CD14-positive monocyte (primary cell): ENCODE results near the gene GPHN. TPM values are rescaled to one million over a fixed set of nuclear protein-coding genes. Genes with fewer than 3 reads are reported as not detected.

Experiments used
- DNase-seq, 3 donors: peaks; one replicate each; pipeline ENCODE4 v3.0.0-alpha.2; 2011 to 2022
- H2AFZ ChIP-seq: 2 replicates; pipeline ENCODE4 v1.6.0; 2012; ENCODE audit warnings: mild to moderate bottlenecking, low read depth, low read length, inconsistent platforms; ENCODE audit not compliant: insufficient read depth, poor library complexity, severe bottlenecking
- H3K27ac ChIP-seq, 2 donors: 1 replicate in 1 of 2; 2 replicates in 1 of 2; pipeline ENCODE4 v1.5.1; 2012 to 2013; ENCODE audit warnings: low read length in 2 of 2, control low read depth in 1 of 2, inconsistent platforms in 1 of 2, low read depth in 1 of 2, mild to moderate bottlenecking in 1 of 2
- H3K27me3 ChIP-seq, 2 donors: one replicate each; pipeline versions ENCODE4 v1.6.0 to v1.6.1; 2011 to 2013; ENCODE audit warnings: low read length in 2 of 2; ENCODE audit not compliant: control insufficient read depth in 2 of 2, insufficient read depth in 2 of 2
- H3K36me3 ChIP-seq, 2 donors: replicated peaks in 1 of 2; 1 replicate in 1 of 2; 2 replicates in 1 of 2; pipeline versions ENCODE4 v1.5.1 to v1.6.1; 2012 to 2013; ENCODE audit warnings: low read length in 2 of 2, control low read depth in 1 of 2, inconsistent platforms in 1 of 2, mild to moderate bottlenecking in 1 of 2; ENCODE audit not compliant: insufficient read depth in 2 of 2, control insufficient read depth in 1 of 2
- H3K4me1 ChIP-seq, 2 donors: 1 replicate in 1 of 2; 2 replicates in 1 of 2; pipeline versions ENCODE4 v1.5.1 to v1.6.1; 2012 to 2013; ENCODE audit warnings: low read length in 2 of 2, control low read depth in 1 of 2, inconsistent platforms in 1 of 2, mild to moderate bottlenecking in 1 of 2, moderate library complexity in 1 of 2; ENCODE audit not compliant: insufficient read depth in 2 of 2, control insufficient read depth in 1 of 2
- H3K4me2 ChIP-seq: replicated peaks from 2 replicates; pipeline ENCODE3; 2012; ENCODE audit warnings: low read length, moderate library complexity, mild to moderate bottlenecking; ENCODE audit not compliant: poor library complexity, severe bottlenecking; ENCODE audit errors: extremely low read depth
- H3K4me3 ChIP-seq, 3 experiments: fragments of 200-600 bp in 1 of 3; sonication (generic) in 1 of 3; replicated peaks in 1 of 3; 1 replicate in 2 of 3; 2 replicates in 1 of 3; pipeline ENCODE4 v1.5.1; 2011 to 2013; ENCODE audit warnings: low read length in 3 of 3, mild to moderate bottlenecking in 3 of 3, control low read depth in 2 of 3, low read depth in 2 of 3, inconsistent platforms in 1 of 3, moderate library complexity in 1 of 3
- H3K79me2 ChIP-seq: 2 replicates; pipeline ENCODE4 v1.6.0; 2012; ENCODE audit warnings: mild to moderate bottlenecking, control low read depth, inconsistent platforms, low read length, moderate library complexity; ENCODE audit not compliant: insufficient read depth
- H3K9ac ChIP-seq: 2 replicates; pipeline ENCODE4 v1.6.0; 2017; ENCODE audit warnings: low read length, mild to moderate bottlenecking; ENCODE audit not compliant: insufficient read depth, poor library complexity, severe bottlenecking
- H3K9me3 ChIP-seq, 2 donors: replicated peaks in 1 of 2; 1 replicate in 1 of 2; 2 replicates in 1 of 2; pipeline versions ENCODE4 v1.5.1 to v1.6.1; 2012 to 2013; ENCODE audit warnings: low read length in 2 of 2, control low read depth in 1 of 2; ENCODE audit not compliant: control insufficient read depth in 1 of 2, insufficient read depth in 1 of 2
- H4K20me1 ChIP-seq: 2 replicates; pipeline ENCODE4 v1.6.0; 2012; ENCODE audit warnings: mild to moderate bottlenecking, low read length, control low read depth, moderate library complexity; ENCODE audit not compliant: insufficient read depth
- H3K27ac Mint-ChIP-seq, 7 donors: one replicate each; pipeline ENCODE4 v1.8.0; 2020; ENCODE audit warnings: mild to moderate bottlenecking in 7 of 7, mixed read lengths in 7 of 7, moderate library complexity in 6 of 7, inconsistent platforms in 2 of 7
- H3K27me3 Mint-ChIP-seq, 3 donors: one replicate each; pipeline ENCODE4 v1.8.0; 2021 to 2022; ENCODE audit warnings: low read depth in 3 of 3, mild to moderate bottlenecking in 3 of 3, mixed read lengths in 3 of 3, moderate library complexity in 3 of 3, inconsistent platforms in 1 of 3
- H3K36me3 Mint-ChIP-seq, 2 donors: one replicate each; pipeline ENCODE4 v1.8.0; 2020; ENCODE audit warnings: mixed read lengths in 2 of 2, inconsistent platforms in 1 of 2, mild to moderate bottlenecking in 1 of 2
- H3K4me1 Mint-ChIP-seq: one replicate; pipeline ENCODE4 v1.8.0; 2020; ENCODE audit warnings: mild to moderate bottlenecking, mixed read lengths
- H3K4me3 Mint-ChIP-seq, 2 donors: one replicate each; pipeline ENCODE4 v1.8.0; 2020; ENCODE audit warnings: mild to moderate bottlenecking in 2 of 2, mixed read lengths in 2 of 2, moderate library complexity in 1 of 2
- H3K9me3 Mint-ChIP-seq, 7 donors: one replicate each; pipeline ENCODE4 v1.8.0; 2020 to 2022; ENCODE audit warnings: mixed read lengths in 7 of 7, mild to moderate bottlenecking in 6 of 7, moderate library complexity in 6 of 7, inconsistent platforms in 2 of 7
- WGBS: methylation state at CpG from one replicate; pipeline ENCODE4 v1.1.5; 2013; ENCODE audit warnings: missing lambda C conversion rate; ENCODE audit not compliant: insufficient coverage; 5-methylcytosine and 5-hydroxymethylcytosine counted together
- intact Hi-C, 2 donors: fragments of 100-400 bp; cut with micrococcal nuclease; formaldehyde crosslinking; loops; one replicate each; pipeline versions ENCODE4 v1.15.0 to v1.15.1; 2023
- polyA plus RNA-seq, 3 donors: library from polyadenylated mRNA; depleted of rRNA in 1 of 3; unstranded in 2 of 3; stranded (reverse) in 1 of 3; fragments of 300-500 nt in 2 of 3; fragments of >200 nt in 1 of 3; fragmentation: Illumina TruSeq in 2 of 3; gene quantifications; 1 replicate in 2 of 3; 2 replicates in 1 of 3; pipeline ENCODE4 v1.2.3, GENCODE V29; 2012 to 2021
- TF ChIP-seq, protein P1 (sequence below): fragments of 200-600 bp; IDR thresholded peaks from one replicate; pipeline ENCODE4 v1.8.0; 2022; ENCODE audit warnings: antibody characterized with exemption, mild to moderate bottlenecking

GPHN gene
- polyA plus RNA-seq, 3 donors = 1.9 to 3.1 (median 3.0) TPM

DNA sequence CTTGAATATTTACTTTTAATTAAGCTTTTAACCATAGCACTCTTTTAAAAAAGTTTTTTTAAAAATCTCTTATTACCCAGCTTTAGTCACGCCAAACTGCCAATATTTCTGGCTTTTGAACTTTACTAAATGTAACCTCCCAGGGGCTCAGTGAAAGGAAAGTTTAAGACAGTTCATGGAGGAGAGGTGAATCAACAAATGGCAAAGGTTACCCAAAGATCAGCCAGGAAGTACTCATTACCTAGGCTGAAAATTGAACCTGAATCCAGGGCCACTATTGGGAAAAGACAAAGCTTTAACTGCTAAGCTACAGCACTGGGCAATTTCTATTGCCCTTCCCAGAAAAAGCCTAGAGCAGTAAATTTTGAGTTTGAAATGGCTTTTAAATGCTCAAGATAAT is 282.2 kb downstream of the GPHN start:
- Mint-ChIP-seq H3K27me3 (no peaks in the 10 kb centered on the region), H3K9me3 (peaks cover 5 to 28% (median 20%) of the 10 kb centered on the region in 7 donors), H3K36me3 (no peaks in the 10 kb centered on the region), H3K4me3 (no peak overlapping the region), H3K27ac (no peak overlapping the region), H3K4me1 (no peaks in the 10 kb centered on the region)
- H3K27me3 ChIP-seq = no peaks in the 10 kb centered on the region
- no peak overlapping the region for H3K4me2 ChIP-seq
- H3K27ac ChIP-seq = no peak overlapping the region
- peaks cover 15 to 16% of the 10 kb centered on the region in 2 donors for H3K9me3 ChIP-seq
- H2AFZ ChIP-seq = no peak overlapping the region
- H3K4me3 ChIP-seq = no peak overlapping the region
- H3K4me1 ChIP-seq = no peaks in the 10 kb centered on the region
- H3K36me3 ChIP-seq = no peaks in the 10 kb centered on the region
- TF ChIP-seq, protein P1, sequence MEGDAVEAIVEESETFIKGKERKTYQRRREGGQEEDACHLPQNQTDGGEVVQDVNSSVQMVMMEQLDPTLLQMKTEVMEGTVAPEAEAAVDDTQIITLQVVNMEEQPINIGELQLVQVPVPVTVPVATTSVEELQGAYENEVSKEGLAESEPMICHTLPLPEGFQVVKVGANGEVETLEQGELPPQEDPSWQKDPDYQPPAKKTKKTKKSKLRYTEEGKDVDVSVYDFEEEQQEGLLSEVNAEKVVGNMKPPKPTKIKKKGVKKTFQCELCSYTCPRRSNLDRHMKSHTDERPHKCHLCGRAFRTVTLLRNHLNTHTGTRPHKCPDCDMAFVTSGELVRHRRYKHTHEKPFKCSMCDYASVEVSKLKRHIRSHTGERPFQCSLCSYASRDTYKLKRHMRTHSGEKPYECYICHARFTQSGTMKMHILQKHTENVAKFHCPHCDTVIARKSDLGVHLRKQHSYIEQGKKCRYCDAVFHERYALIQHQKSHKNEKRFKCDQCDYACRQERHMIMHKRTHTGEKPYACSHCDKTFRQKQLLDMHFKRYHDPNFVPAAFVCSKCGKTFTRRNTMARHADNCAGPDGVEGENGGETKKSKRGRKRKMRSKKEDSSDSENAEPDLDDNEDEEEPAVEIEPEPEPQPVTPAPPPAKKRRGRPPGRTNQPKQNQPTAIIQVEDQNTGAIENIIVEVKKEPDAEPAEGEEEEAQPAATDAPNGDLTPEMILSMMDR = no peak
- no peaks in the 10 kb centered on the region for H4K20me1 ChIP-seq
- H3K9ac ChIP-seq = no peak overlapping the region
- H3K79me2 ChIP-seq = no peaks in the 10 kb centered on the region
- intact Hi-C loops = no loop called here
- no peak for DNase-seq
- WGBS = no CpG with 5 or more reads among the region's 1 CpG

DNA sequence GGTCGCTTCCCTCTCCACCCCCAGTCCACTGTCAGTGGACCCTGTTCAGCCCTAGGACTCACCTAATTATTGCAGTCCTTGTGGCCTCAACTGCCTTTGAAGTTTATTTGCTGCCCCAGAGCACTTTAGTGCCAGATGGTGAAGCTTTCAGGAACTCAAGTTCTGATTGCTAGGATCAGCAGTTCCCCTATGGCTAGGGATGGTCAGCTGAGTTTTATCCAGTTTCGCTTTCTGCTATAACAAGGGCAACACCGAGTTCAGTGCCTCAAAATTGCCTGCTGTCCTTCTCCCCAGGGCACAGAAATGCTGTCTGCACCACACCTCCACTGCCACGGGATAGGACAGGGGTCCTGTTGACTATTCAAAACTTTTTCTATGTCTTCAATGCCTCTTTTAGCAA is 295.0 kb downstream of the GPHN start:
- H3K27me3 ChIP-seq = no peaks in the 10 kb centered on the region
- peaks cover 0 to 3% of the 10 kb centered on the region in 2 donors for H3K36me3 Mint-ChIP-seq
- no peaks in the 10 kb centered on the region for H4K20me1 ChIP-seq

More for the DNA sequence above, 295.0 kb downstream of the GPHN start:
- no peak for DNase-seq
- H3K9me3 Mint-ChIP-seq = peaks cover 28 to 57% (median 35%) of the 10 kb centered on the region in 7 donors
- no peak overlapping the region for H3K9ac ChIP-seq
- no peaks in the 10 kb centered on the region for H3K4me1 ChIP-seq
- H3K36me3 ChIP-seq = no peaks in the 10 kb centered on the region
- TF ChIP-seq, protein P1 = no peak
- H3K27ac ChIP-seq = no peak overlapping the region
- H3K27me3 Mint-ChIP-seq = peaks cover 0 to 3% (median 0%) of the 10 kb centered on the region in 3 donors
- no peaks in the 10 kb centered on the region for H3K4me1 Mint-ChIP-seq
- H3K4me3 ChIP-seq = no peak overlapping the region
- H3K27ac Mint-ChIP-seq = no peak overlapping the region
- no peaks in the 10 kb centered on the region for H3K79me2 ChIP-seq
- H3K4me3 Mint-ChIP-seq = no peak overlapping the region
- intact Hi-C loops = no loop called here
- no peak overlapping the region for H2AFZ ChIP-seq
- H3K9me3 ChIP-seq = peaks cover 31 to 44% of the 10 kb centered on the region in 2 donors
- H3K4me2 ChIP-seq = no peak overlapping the region
- WGBS = 89% methylated on average over 2 of the region's 4 CpGs
